ENCODE results near the gene UNC5B. TPM values are rescaled to one million over a fixed set of nuclear protein-coding genes. Genes with fewer than 3 reads are reported as not detected.

UNC5B gene
- total RNA-seq, 1 experiment from 2014 or later: 22.0 TPM

DNA sequence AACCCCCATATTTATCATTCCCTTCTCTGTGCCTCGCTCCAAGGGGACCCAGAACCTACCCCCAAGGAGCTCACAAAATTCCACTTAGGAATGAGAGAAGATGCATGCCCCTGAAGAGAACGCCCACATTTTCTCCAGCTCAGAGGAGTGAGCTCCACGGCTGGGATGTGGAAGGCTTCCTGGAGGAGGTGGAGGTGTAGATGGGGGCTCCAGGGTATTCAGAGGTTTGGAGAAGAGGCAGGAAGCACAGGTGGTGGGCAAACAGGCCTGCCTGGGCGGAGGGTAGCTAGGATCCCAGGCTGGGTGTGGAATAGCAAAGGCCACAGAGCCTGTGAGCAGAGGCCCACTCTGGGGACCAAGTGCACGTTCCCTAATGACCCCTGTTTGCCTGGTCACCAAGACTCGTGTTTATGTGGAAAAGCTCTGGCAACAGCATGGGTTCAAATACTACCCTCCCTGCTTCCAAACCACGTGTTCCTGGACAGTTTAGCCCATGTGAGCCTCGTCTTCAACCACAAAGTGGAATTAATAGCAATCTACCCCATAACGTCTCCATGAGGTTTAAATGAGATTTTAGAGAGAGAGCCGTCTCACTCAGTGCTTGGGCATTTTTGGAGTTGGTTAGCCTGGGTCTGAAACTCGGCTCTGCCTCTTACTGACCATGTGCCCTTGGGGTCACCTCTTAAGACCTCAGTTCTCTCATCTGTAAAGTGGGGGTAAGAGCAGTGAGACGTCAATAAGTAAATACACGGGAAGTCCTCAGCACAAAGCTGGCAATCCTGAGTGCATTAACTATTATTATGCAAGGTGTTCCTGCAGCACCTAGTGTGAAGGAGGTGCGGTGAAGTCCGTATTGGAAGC lies 24.7 kb downstream of the UNC5B start:
- H3K9me3 ChIP-seq (ENCODE audit: control insufficient read depth in 1 of 2, insufficient read depth in 1 of 2, low read depth in 1 of 2, low read length in 2 of 2): no peaks in the 10 kb centered on the region
- no peak overlapping the region for H3K4me3 ChIP-seq (replicated peaks in 1 of 2; ENCODE audit: low read depth in 1 of 2, low read length in 2 of 2)
- DNase-seq (ENCODE audit: low read depth, low spot score): no peak
- H3K4me2 ChIP-seq (ENCODE audit: low read length): no peak overlapping the region
- H3K9ac ChIP-seq (ENCODE audit: low read length): no peak overlapping the region
- no peaks in the 10 kb centered on the region for H3K27me3 ChIP-seq (ENCODE audit: insufficient read depth, low read length)
- H3K36me3 ChIP-seq (ENCODE audit: control insufficient read depth in 1 of 2, insufficient read depth in 2 of 2, low read length in 2 of 2): no peaks in the 10 kb centered on the region
- ATAC-seq: no peak
- no peak overlapping the region for H2AFZ ChIP-seq (ENCODE audit: low read depth, low read length, poor library complexity, severe bottlenecking)
- RAD21 ChIA-PET (ENCODE audit: low non-redundant PET in 1 of 2, low total read pairs in 2 of 2, uncharacterized antibody in 2 of 2, unreplicated experiment in 2 of 2): no interaction called here
- POLR2A ChIA-PET: no interaction called here
- H3K9me2 ChIP-seq (ENCODE audit: insufficient read depth): no peaks in the 10 kb centered on the region
- intact Hi-C loops (cut with micrococcal nuclease): no loop called here
- no peaks in the 10 kb centered on the region for H3K79me2 ChIP-seq (ENCODE audit: insufficient read depth, low read length)
- CTCF ChIA-PET: no interaction called here
- peaks cover 0 to 3% of the 10 kb centered on the region in 2 experiments; a peak in 2 of 4 replicates for H3K4me1 ChIP-seq (ENCODE audit: control insufficient read depth in 1 of 2, insufficient read depth in 2 of 2, low read length in 2 of 2)
- TF ChIP-seq EZH2 (IDR thresholded peaks at IDR 0.05) (no peak), SP1 (IDR thresholded peaks at IDR 0.05; ENCODE audit: low read depth) (no peak), YY1 (IDR thresholded peaks at IDR 0.05; ENCODE audit: extremely low read depth, insufficient replicate concordance, low read depth, low read length) (no peak), RAD21 (IDR thresholded peaks at IDR 0.05; ENCODE audit: low read depth) (no peak), CBX3 (IDR thresholded peaks at IDR 0.05; ENCODE audit: low read depth) (no peak), EZH2phosphoT487 (IDR thresholded peaks at IDR 0.05; ENCODE audit: borderline replicate concordance) (no peak), TCF7L2 (IDR thresholded peaks at IDR 0.05; ENCODE audit: borderline replicate concordance, extremely low read depth, insufficient read depth, insufficient read length) (no peak), POLR2AphosphoS5 (IDR thresholded peaks at IDR 0.05; ENCODE audit: low read depth, low read length) (no peak), ELF1 (IDR thresholded peaks at IDR 0.05; ENCODE audit: borderline replicate concordance, low read depth) (no peak), ZNF274 (IDR thresholded peaks at IDR 0.05; ENCODE audit: low read depth, low read length) (no peak), POLR2A (IDR thresholded peaks at IDR 0.05; ENCODE audit: borderline replicate concordance, extremely low read depth, insufficient read depth, insufficient read length) (no peak), FOSL1 (IDR thresholded peaks at IDR 0.05; ENCODE audit: low read depth) (no peak), SRF (IDR thresholded peaks at IDR 0.05; ENCODE audit: low read depth) (no peak), CEBPB (IDR thresholded peaks at IDR 0.05; ENCODE audit: low read depth) (no peak), JUND (IDR thresholded peaks at IDR 0.05) (no peak)
- TF ChIP-seq, protein P1, sequence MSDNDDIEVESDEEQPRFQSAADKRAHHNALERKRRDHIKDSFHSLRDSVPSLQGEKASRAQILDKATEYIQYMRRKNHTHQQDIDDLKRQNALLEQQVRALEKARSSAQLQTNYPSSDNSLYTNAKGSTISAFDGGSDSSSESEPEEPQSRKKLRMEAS (IDR thresholded peaks at IDR 0.05): no peak
- TF ChIP-seq, protein P2, sequence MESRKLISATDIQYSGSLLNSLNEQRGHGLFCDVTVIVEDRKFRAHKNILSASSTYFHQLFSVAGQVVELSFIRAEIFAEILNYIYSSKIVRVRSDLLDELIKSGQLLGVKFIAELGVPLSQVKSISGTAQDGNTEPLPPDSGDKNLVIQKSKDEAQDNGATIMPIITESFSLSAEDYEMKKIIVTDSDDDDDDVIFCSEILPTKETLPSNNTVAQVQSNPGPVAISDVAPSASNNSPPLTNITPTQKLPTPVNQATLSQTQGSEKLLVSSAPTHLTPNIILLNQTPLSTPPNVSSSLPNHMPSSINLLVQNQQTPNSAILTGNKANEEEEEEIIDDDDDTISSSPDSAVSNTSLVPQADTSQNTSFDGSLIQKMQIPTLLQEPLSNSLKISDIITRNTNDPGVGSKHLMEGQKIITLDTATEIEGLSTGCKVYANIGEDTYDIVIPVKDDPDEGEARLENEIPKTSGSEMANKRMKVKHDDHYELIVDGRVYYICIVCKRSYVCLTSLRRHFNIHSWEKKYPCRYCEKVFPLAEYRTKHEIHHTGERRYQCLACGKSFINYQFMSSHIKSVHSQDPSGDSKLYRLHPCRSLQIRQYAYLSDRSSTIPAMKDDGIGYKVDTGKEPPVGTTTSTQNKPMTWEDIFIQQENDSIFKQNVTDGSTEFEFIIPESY (IDR thresholded peaks at IDR 0.05; ENCODE audit: extremely low read depth, insufficient replicate concordance, low read length): no peak
- TF ChIP-seq, protein P3, sequence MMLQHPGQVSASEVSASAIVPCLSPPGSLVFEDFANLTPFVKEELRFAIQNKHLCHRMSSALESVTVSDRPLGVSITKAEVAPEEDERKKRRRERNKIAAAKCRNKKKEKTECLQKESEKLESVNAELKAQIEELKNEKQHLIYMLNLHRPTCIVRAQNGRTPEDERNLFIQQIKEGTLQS (IDR thresholded peaks at IDR 0.05): no peak
- TF ChIP-seq, protein P4, sequence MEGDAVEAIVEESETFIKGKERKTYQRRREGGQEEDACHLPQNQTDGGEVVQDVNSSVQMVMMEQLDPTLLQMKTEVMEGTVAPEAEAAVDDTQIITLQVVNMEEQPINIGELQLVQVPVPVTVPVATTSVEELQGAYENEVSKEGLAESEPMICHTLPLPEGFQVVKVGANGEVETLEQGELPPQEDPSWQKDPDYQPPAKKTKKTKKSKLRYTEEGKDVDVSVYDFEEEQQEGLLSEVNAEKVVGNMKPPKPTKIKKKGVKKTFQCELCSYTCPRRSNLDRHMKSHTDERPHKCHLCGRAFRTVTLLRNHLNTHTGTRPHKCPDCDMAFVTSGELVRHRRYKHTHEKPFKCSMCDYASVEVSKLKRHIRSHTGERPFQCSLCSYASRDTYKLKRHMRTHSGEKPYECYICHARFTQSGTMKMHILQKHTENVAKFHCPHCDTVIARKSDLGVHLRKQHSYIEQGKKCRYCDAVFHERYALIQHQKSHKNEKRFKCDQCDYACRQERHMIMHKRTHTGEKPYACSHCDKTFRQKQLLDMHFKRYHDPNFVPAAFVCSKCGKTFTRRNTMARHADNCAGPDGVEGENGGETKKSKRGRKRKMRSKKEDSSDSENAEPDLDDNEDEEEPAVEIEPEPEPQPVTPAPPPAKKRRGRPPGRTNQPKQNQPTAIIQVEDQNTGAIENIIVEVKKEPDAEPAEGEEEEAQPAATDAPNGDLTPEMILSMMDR (IDR thresholded peaks at IDR 0.05 in 2 of 3, conservative IDR thresholded peaks at IDR 0.05 in 1 of 3; ENCODE audit: borderline replicate concordance in 1 of 3, insufficient read depth in 1 of 3, low read depth in 2 of 3, low read length in 2 of 3): no peak
- H3K27ac ChIP-seq (ENCODE audit: low read depth, low read length): no peak overlapping the region
- H4K20me1 ChIP-seq (ENCODE audit: insufficient read depth): no peaks in the 10 kb centered on the region
- no TSS peak for BruUV-seq (replicated peaks)

All from HCT116 (cell line).